Posterior cingulate gyrus (tissue), 11 donors: ENCODE results near the gene SLC6A8.
"Not testable (repeated sequence)": the region's sequence is repeated elsewhere in the genome, so short reads cannot be mapped to it uniquely, and the experiment has no call there.

Experiments
- DNase-seq, 10 donors: peaks; one replicate each; pipeline versions ENCODE4 v3.0.0 to v3.0.0-alpha.2; 2020 to 2021; ENCODE audit warnings: mixed read lengths in 3 of 10
- intact Hi-C: fragments of 100-400 bp; cut with DNase I; formaldehyde crosslinking; loops from one replicate; pipeline ENCODE4 v1.15.1; 2023

Gene SLC6A8

GRCh38 chrX:153669901-153670731 is 17.6 kb upstream of the SLC6A8 start:
- DNase-seq, result peak in 2 of 10 donors; percentile 72 to 81
- intact Hi-C loops, result loop anchor here (5.0 kb wide), 2 partner anchors 58 to 133 kb away; no protein-coding TSS in a partner anchor

- intact Hi-C loops, result no loop called here
- DNase-seq, result peak in 2 of 10 donors; percentile 44 to 73
These were observed 16.8 kb upstream of the SLC6A8 start for GRCh38 chrX:153670748-153671588.

- intact Hi-C loops, result no loop called here
- DNase-seq, result peak in 3 of 10 donors; percentile 64 to 74 (median 69)
These were observed 15.9 kb upstream of the SLC6A8 start for GRCh38 chrX:153671589-153672530.

GRCh38 chrX:153672531-153673427 is 14.9 kb upstream of the SLC6A8 start:
- intact Hi-C loops, result no loop called here
- DNase-seq, result peak in 3 of 10 donors; percentile 71 to 88 (median 82)

GRCh38 chrX:153673428-153674218 is 14.1 kb upstream of the SLC6A8 start, which contains the start of gene PNCK:
Gene PNCK (minus strand): TSS chrX:153673813. CDS start chrX:153673076, 737 bp downstream.
- peak in 3 of 10 donors; percentile 71 to 84 (median 76) for DNase-seq
- intact Hi-C loops, result no loop called here

GRCh38 chrX:153674219-153674851 is 13.4 kb upstream of the SLC6A8 start:
- intact Hi-C loops, result no loop called here
- peak in 2 of 10 donors; percentile 22 to 42 for DNase-seq

- DNase-seq, result peak in 4 of 10 donors; percentile 12 to 54 (median 32)
These were observed 6.6 kb upstream of the SLC6A8 start for GRCh38 chrX:153681175-153681574.

GRCh38 chrX:153683486-153683885 is 4.2 kb upstream of the SLC6A8 start:
- intact Hi-C loops, result not testable (repeated sequence)
- peak in 1 of 10 donors; percentile 38 for DNase-seq

More at GRCh38 chrX:153681175-153681574, 6.6 kb upstream of the SLC6A8 start:
- intact Hi-C loops, result no loop called here

GRCh38 chrX:153684467-153685155 is 3.1 kb upstream of the SLC6A8 start:
- intact Hi-C loops, result no loop called here
- DNase-seq, result peak in 3 of 10 donors; percentile 30 to 43 (median 35)

- peak in 2 of 10 donors; percentile 37 to 70 for DNase-seq
- intact Hi-C loops, result no loop called here
These were observed 2.6 kb upstream of the SLC6A8 start for GRCh38 chrX:153685156-153685536.

GRCh38 chrX:153685751-153686696 is 1.7 kb upstream of the SLC6A8 start:
- intact Hi-C loops, result no loop called here
- DNase-seq, result peak in 5 of 10 donors; percentile 1 to 75 (median 60)

- DNase-seq, result peak in 3 of 10 donors; percentile 20 to 83 (median 62)
- intact Hi-C loops, result no loop called here
These were observed 1.0 kb upstream of the SLC6A8 start for GRCh38 chrX:153686711-153687110.

GRCh38 chrX:153688071-153688470 is 345 bp downstream of the SLC6A8 start:
- intact Hi-C loops, result no loop called here
- DNase-seq, result peak in 3 of 10 donors; percentile 19 to 64 (median 20)

- intact Hi-C loops, result no loop called here
- DNase-seq, result no peak
These were observed 780 bp downstream of the SLC6A8 start for GRCh38 chrX:153688506-153688905.

GRCh38 chrX:153688911-153689590 is 1.3 kb downstream of the SLC6A8 start:
- peak; percentile 46 to 93 (median 62) for DNase-seq
- intact Hi-C loops, result no loop called here
